Cardiac muscle cell (in vitro differentiated cells and primary cell): ENCODE measurements around the gene SLC39A11. TPM values are rescaled to one million over a fixed set of nuclear protein-coding genes. Genes with fewer than 3 reads are reported as not detected.

Experiments used
- DNase-seq, 2 donors: peaks; one replicate each; pipeline versions ENCODE4 v3.0.0 to v3.0.0-alpha.2; 2010 to 2017; ENCODE audit warnings: low read depth in 1 of 2, low spot score in 1 of 2
- H3K27ac ChIP-seq: fragments of 200-600 bp; sonication (generic); 2 replicates; pipeline ENCODE4 v1.5.1; 2016
- H3K27me3 ChIP-seq: fragments of 200-600 bp; sonication (generic); 2 replicates; pipeline ENCODE4 v1.6.0; 2016; ENCODE audit warnings: control low read depth
- H3K36me3 ChIP-seq: fragments of 200-600 bp; sonication (generic); 2 replicates; pipeline ENCODE4 v1.5.1; 2016; ENCODE audit warnings: control low read depth
- H3K4me1 ChIP-seq: fragments of 200-600 bp; sonication (generic); 2 replicates; pipeline ENCODE4 v1.8.1; 2017; ENCODE audit warnings: low read depth, mild to moderate bottlenecking, mixed run types
- H3K4me3 ChIP-seq: fragments of 200-600 bp; sonication (generic); 2 replicates; pipeline ENCODE4 v1.5.1; 2016; ENCODE audit warnings: mild to moderate bottlenecking
- H3K9me3 ChIP-seq: fragments of 200-600 bp; sonication (generic); 2 replicates; pipeline ENCODE4 v1.5.1; 2017; ENCODE audit warnings: low read depth, mild to moderate bottlenecking, control low read depth
- polyA plus RNA-seq: library from polyadenylated mRNA; unstranded; fragments of >200 nt; fragmentation: Nextera tagmentation; extraction: Ambion mirVana; gene quantifications from 2 replicates; pipeline ENCODE4 v1.2.1, GENCODE V29; 2016
- total RNA-seq: library from RNA; depleted of rRNA; stranded (reverse); fragments of >200 nt; gene quantifications from 2 replicates; pipeline ENCODE4 v1.2.3, GENCODE V29; 2016
- TF ChIP-seq, protein P1 (sequence below): IDR thresholded peaks from 2 replicates; pipeline ENCODE4 v1.5.1; 2012; ENCODE audit warnings: low read depth, mild to moderate bottlenecking, low read length

The SLC39A11 gene
- total and polyA plus RNA-seq, 2 experiments from 2014 or later: 5.9 to 11.7 TPM

DNA sequence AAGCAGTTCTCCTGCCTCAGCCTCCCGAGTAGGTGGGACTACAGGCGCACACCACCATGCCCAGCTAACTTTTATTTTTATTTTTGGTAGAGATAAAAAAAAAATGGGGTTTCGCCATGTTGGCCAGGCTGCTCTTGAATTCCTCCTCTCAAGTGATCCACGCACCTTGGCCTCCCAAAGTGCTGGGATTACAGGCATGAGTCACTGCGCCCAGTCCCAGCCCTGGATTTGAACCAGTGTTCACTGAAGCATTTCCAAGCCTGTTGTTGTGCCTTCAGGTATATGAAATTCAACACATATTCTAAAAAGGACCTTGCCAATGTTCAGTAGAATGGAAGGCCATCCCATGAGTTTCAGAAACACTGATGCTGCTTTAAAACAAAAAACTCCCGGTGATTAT, 165.3 kb downstream of the SLC39A11 start:
- H3K36me3 ChIP-seq: no peaks in the 10 kb centered on the region
- no peaks in the 10 kb centered on the region for H3K4me1 ChIP-seq
- no peak overlapping the region for H3K27ac ChIP-seq
- no peaks in the 10 kb centered on the region for H3K9me3 ChIP-seq
- TF ChIP-seq, protein P1, sequence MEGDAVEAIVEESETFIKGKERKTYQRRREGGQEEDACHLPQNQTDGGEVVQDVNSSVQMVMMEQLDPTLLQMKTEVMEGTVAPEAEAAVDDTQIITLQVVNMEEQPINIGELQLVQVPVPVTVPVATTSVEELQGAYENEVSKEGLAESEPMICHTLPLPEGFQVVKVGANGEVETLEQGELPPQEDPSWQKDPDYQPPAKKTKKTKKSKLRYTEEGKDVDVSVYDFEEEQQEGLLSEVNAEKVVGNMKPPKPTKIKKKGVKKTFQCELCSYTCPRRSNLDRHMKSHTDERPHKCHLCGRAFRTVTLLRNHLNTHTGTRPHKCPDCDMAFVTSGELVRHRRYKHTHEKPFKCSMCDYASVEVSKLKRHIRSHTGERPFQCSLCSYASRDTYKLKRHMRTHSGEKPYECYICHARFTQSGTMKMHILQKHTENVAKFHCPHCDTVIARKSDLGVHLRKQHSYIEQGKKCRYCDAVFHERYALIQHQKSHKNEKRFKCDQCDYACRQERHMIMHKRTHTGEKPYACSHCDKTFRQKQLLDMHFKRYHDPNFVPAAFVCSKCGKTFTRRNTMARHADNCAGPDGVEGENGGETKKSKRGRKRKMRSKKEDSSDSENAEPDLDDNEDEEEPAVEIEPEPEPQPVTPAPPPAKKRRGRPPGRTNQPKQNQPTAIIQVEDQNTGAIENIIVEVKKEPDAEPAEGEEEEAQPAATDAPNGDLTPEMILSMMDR: no peak
- DNase-seq: no peak
- no peak overlapping the region for H3K4me3 ChIP-seq
- H3K27me3 ChIP-seq: no peaks in the 10 kb centered on the region

DNA sequence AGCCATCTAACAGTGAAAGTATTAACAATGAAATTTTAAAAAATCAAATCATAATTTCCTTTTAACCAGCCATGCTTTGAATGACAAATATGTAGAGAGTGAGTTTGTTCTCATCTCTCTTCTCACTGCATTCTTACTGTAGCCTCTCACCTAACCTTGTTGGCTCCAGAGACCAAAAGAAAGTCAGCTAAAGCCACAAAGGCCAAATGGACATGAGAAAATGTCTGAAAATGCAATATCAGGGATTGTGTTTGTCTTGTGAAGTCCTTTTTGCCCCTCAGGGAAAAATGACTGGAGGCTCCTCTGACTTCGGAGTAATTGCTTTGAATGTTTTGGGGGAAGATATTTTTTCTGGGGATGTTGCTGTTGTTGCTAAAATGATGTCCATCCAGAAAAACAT, 166.3 kb downstream of the SLC39A11 start:
- Histone ChIP-seq H3K9me3 (no peaks in the 10 kb centered on the region), H3K36me3 (no peaks in the 10 kb centered on the region), H3K27ac (no peak overlapping the region), H3K4me3 (no peak overlapping the region), H3K4me1 (no peaks in the 10 kb centered on the region), H3K27me3 (no peaks in the 10 kb centered on the region)
- TF ChIP-seq, protein P1: no peak
- DNase-seq: no peak

DNA sequence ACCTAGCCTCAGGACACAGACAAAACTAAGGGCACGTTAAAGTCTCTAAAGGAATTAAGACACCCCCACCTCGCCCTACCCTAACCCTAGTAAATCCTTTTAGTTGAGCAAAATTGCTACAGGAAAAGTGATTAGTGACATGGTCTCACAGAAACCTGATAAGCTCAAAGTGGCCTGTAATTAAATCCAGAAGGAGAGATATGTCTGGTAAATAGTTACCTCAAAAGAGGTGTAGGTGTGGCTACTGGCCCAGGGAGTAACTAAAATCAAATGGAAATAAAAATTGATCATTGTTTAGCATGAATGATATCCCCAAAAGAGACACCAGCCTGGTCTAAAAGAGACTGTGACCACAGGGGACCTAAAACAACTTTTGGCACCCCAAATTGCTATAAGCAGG, 168.3 kb downstream of the SLC39A11 start:
- no peaks in the 10 kb centered on the region for H3K4me1 ChIP-seq
- TF ChIP-seq, protein P1: no peak

DNA sequence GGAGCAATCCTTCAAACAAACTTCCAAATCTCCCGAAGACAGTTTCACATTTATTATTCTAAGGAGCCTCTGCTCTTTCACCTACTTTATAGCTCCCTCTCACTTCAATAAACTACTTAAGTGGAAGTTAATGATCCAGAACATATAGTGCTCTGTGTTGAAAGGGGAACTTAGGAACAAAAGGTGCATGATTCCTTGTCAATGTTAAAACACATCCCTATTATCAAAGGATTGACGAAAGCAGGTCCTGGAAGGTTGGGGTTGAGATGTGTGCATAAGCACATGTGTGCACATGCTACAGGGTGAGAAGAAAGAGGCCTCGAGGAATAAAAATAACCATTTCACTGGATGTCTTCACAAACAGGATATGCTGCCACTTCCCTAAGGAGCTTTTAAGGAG, 170.3 kb downstream of the SLC39A11 start:
- no peak for DNase-seq
- Histone ChIP-seq H3K4me3 (no peak overlapping the region), H3K27me3 (no peaks in the 10 kb centered on the region), H3K36me3 (no peaks in the 10 kb centered on the region), H3K4me1 (no peaks in the 10 kb centered on the region), H3K9me3 (no peaks in the 10 kb centered on the region), H3K27ac (no peak overlapping the region)
- TF ChIP-seq, protein P1: no peak

More for the DNA sequence above, 168.3 kb downstream of the SLC39A11 start:
- H3K27me3 ChIP-seq: no peaks in the 10 kb centered on the region
- no peak overlapping the region for H3K4me3 ChIP-seq
- H3K36me3 ChIP-seq: no peaks in the 10 kb centered on the region
- no peak overlapping the region for H3K27ac ChIP-seq
- no peaks in the 10 kb centered on the region for H3K9me3 ChIP-seq
- DNase-seq: no peak

DNA sequence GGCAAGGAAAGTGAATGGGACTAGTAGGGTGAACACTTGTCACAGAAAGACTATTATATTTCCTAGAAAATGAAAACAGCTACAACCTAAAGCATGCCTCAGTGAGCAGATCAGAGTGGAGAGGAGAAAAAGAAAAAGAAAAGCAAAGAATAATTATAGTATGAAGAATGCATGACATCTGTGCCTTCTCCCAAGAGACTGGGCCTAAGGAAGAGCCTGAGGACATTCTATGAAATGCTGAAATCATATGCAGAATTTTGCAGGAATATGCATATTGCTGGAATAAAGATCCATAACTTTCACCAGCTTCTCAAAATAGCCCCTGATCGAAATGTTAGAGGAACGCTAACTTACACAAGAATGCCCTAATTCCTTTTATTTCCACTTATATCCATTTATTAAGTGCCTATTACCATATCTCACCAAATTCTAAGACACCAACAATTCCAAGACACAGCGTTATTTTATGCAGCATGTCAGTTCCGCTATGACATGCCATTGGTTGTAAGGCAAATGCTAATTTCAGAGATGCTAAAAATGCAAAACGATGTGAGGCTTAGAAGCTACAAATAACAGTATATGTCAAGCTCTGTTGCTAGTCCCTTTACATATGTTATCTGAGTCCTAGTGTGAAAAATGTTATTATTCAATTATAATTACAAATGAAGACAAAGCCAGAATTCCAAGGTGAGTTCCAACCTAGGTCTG, 171.0 kb downstream of the SLC39A11 start:
- H3K9me3 ChIP-seq: no peaks in the 10 kb centered on the region
- no peaks in the 10 kb centered on the region for H3K27me3 ChIP-seq
- DNase-seq: no peak
- no peaks in the 10 kb centered on the region for H3K4me1 ChIP-seq
- H3K36me3 ChIP-seq: no peaks in the 10 kb centered on the region
- TF ChIP-seq, protein P1: no peak
- no peak overlapping the region for H3K4me3 ChIP-seq
- H3K27ac ChIP-seq: no peak overlapping the region
